GM12892 (cell line): ENCODE measurements around the gene SCART1.
"Not testable (repeated sequence)": the region's sequence is repeated elsewhere in the genome, so short reads cannot be mapped to it uniquely, and the experiment has no call there.

ENCODE experiments used
- DNase-seq: peaks from one replicate; pipeline ENCODE4 v3.0.0; 2011; ENCODE audit not compliant: insufficient read length
- FAIRE-seq: peaks from 2 replicates; lab custom pipeline; 2011; peaks lifted over from hg19 to GRCh38; lab: Jason Lieb, UNC
- POLR2A ChIP-seq: IDR thresholded peaks from 2 replicates; pipeline ENCODE4 v1.6.1; 2011; ENCODE audit warnings: low read depth, low read length, control low read depth
- POLR2AphosphoS5 ChIP-seq: IDR thresholded peaks from 2 replicates; pipeline ENCODE4 v1.6.1; 2011; ENCODE audit warnings: low read depth, low read length, control low read depth
- TAF1 ChIP-seq: IDR thresholded peaks from 2 replicates; pipeline ENCODE4 v1.6.1; 2011; ENCODE audit warnings: low read depth, mild to moderate bottlenecking, control low read depth, low read length, borderline replicate concordance

Gene SCART1

GRCh38 chr10:133459454-133460207 is 5.9 kb downstream of the SCART1 start:
- TF ChIP-seq TAF1 (no peak), POLR2A (no peak), POLR2AphosphoS5 (no peak)
- DNase-seq: no peak
- FAIRE-seq: no peak

- FAIRE-seq (no peak), DNase-seq (no peak)
- TF ChIP-seq POLR2AphosphoS5: no peak
- TF ChIP-seq TAF1: no peak
- TF ChIP-seq POLR2A: no peak
Measured at GRCh38 chr10:133460208-133460769, 6.5 kb downstream of the SCART1 start.

GRCh38 chr10:133461027-133461426 is 7.3 kb downstream of the SCART1 start:
- no peak for DNase-seq
- no peak for TF ChIP-seq TAF1
- no peak for TF ChIP-seq POLR2AphosphoS5
- no peak for TF ChIP-seq POLR2A
- FAIRE-seq: no peak

- FAIRE-seq: no peak
- TF ChIP-seq TAF1 (no peak), POLR2AphosphoS5 (no peak), POLR2A (no peak)
- no peak for DNase-seq
Measured at GRCh38 chr10:133461841-133462240, 8.1 kb downstream of the SCART1 start.

GRCh38 chr10:133462512-133463305 is 9.0 kb downstream of the SCART1 start:
- no peak for DNase-seq
- FAIRE-seq: no peak
- TF ChIP-seq TAF1: no peak
- TF ChIP-seq POLR2AphosphoS5: no peak
- TF ChIP-seq POLR2A: no peak

- no peak for DNase-seq
- FAIRE-seq: no peak
- TF ChIP-seq POLR2AphosphoS5 (no peak), TAF1 (no peak), POLR2A (no peak)
Measured at GRCh38 chr10:133464582-133465031, 10.9 kb downstream of the SCART1 start.

GRCh38 chr10:133465191-133465949 is 11.6 kb downstream of the SCART1 start:
- DNase-seq (no peak), FAIRE-seq (no peak)
- TF ChIP-seq POLR2AphosphoS5 (no peak), POLR2A (no peak), TAF1 (no peak)

- DNase-seq: no peak
- TF ChIP-seq POLR2AphosphoS5 (no peak), POLR2A (no peak), TAF1 (no peak)
- FAIRE-seq: no peak
Measured at GRCh38 chr10:133465950-133466474, 12.3 kb downstream of the SCART1 start.

GRCh38 chr10:133466683-133467275 is 13.0 kb downstream of the SCART1 start:
- DNase-seq (no peak), FAIRE-seq (no peak)
- TF ChIP-seq POLR2A (no peak), POLR2AphosphoS5 (no peak), TAF1 (no peak)

- no peak for FAIRE-seq
- DNase-seq: no peak
- no peak for TF ChIP-seq TAF1
- no peak for TF ChIP-seq POLR2AphosphoS5
- no peak for TF ChIP-seq POLR2A
Measured at GRCh38 chr10:133467286-133467911, 13.7 kb downstream of the SCART1 start.

GRCh38 chr10:133469205-133469604 is 15.5 kb downstream of the SCART1 start:
- not testable (repeated sequence) for DNase-seq, FAIRE-seq
